Fibroblast of gingiva (primary cell): Measurements from ENCODE around the gene ANAPC7.
"Not testable (repeated sequence)": the region's sequence is repeated elsewhere in the genome, so short reads cannot be mapped to it uniquely, and the experiment has no call there.

ENCODE experiments used
- DNase-seq: peaks from one replicate; pipeline ENCODE4 v3.0.0-alpha.2; 2011; ENCODE audit warnings: low read depth

The ANAPC7 gene, protein sequence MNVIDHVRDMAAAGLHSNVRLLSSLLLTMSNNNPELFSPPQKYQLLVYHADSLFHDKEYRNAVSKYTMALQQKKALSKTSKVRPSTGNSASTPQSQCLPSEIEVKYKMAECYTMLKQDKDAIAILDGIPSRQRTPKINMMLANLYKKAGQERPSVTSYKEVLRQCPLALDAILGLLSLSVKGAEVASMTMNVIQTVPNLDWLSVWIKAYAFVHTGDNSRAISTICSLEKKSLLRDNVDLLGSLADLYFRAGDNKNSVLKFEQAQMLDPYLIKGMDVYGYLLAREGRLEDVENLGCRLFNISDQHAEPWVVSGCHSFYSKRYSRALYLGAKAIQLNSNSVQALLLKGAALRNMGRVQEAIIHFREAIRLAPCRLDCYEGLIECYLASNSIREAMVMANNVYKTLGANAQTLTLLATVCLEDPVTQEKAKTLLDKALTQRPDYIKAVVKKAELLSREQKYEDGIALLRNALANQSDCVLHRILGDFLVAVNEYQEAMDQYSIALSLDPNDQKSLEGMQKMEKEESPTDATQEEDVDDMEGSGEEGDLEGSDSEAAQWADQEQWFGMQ

DNA sequence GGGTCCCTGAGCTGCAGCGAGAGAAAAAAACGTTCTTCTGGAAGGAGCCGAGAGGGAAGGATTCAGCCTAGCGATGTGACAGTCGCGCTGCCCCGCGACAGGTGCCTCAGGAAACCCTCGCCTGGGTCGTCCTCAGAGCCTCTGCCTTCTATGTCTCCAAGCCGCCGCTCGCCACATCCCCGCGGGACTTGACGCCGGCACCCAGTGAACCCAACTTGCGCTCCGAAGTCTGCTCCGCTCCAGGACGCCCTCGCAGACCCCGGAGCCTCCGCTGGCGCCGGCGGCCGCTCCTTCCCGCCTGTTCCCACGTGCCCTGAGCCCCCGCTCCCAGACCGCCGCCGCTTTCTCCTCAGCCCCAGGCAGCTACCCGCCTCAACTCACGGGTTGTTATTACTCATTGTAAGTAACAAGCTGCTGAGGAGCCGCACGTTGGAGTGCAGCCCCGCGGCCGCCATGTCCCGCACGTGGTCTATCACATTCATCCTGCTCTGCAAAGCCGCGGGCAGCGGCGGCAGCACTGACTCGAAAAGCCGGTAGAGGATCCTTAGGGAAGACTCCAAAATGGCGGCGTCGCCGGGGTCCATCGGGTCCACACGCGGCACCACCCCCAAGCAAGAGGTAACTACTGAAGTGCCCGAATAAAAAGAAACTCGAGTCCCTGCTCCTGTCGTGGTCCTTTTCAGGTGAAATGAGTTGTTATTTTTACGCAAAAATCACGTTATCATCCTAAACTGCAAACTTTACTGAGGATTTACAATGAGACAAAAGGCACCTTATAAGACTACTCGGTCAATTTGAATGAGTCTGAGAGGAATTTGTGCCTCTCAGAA, at the start of gene ANAPC7:
Gene ANAPC7 (minus strand): TSS at position 563 of the 830 bp plus-strand sequence. CDS start 81 bp downstream, at position 482.
- DNase-seq, result peak; percentile 89

DNA sequence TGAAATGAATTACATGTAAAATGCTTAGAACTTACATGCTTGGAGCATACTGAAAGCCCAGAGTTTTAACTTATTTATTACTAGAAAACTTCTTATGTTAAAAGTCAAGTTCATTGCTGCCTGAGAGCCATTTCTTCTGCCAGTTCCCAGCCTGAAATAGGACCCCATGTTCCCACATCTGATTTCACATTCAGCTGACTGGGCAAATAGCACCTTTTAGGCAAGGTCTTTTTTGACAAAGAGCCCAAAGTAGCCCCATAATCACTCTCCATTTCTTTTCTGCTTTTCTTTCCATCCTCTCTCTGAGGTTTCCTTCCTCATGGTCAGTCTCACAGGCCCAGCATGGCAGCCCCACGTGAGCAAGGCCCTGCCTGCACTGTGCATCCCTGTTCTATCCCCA, 47.8 kb upstream of the ANAPC7 start:
- DNase-seq, result no peak

DNA sequence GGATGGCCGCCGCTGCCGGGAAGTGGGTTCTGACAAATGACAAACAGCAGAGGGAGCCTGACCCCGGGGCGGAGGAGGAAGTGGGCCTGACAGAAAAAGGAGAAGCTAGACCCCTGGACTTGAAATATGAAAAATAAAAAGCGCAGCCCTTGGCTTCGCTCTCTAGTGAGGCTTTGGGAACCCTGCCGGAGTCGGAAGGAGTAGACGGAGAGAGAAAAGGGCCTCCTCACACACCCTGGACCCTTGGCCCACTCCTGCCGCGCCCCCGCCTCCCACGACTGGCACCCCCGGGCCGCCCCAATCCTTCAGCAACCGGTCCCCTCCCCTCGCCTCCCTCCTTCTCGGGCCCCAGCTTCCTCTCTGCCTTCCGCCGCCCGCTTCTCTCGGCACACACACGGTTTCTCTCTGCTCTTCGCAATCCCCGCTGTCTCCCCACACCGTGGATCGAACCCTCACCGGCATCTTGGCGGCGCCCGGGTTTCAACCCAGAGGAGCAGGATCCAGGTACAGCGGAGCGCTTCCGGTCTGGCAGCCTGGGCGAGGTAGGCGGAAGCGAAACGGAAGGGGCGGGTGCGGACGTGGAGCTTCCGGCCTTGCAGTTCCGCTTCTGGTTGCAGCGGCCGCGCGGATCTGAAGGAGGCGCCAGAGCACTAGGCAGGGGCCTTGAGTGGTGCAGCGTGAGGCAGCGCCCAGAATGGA, 46.4 kb upstream of the ANAPC7 start, which contains the start of gene ARPC3:
Gene ARPC3 (minus strand): TSS at position 539 of the 699 bp plus-strand sequence. CDS start 77 bp downstream, at position 462.
- DNase-seq, result peak; percentile 96

DNA sequence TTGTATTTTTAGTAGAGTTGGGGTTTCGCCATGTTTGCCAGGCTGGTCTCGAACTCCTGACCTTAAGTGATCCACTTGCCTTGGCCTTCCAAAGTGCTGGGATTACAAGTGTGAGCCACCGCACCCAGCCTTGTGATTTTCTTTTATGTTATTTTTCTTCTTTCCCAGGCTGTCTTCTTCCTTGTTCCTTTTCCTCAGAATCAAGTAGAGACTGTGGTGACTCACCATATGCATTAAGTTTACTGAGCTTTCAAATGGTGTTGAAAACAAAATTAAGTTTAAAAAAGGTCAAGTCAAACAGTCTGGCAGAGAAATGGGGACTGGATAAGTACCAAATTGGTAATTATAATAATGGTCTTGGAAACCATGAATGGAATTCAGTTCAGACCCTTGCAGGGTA, 40.9 kb upstream of the ANAPC7 start:
- DNase-seq, result no peak

DNA sequence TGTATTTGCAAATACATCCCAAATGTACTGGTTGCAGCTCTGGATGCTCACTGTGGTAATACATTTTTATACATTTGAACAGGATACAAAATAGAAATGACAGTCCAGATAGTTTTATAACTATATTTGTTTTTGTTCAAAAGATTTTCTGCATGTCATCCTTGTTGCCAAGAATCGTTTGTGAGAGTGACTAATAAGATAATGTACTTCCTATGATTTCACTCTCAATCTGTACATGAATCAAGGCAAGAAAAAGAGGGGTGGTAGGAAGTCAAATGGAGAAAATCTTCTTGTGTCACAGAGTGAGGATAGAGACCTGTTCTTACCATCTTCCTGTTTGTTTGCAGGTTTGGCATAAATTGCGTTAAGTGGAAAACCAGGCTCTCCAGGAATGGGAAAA, 32.7 kb upstream of the ANAPC7 start:
- no peak for DNase-seq

DNA sequence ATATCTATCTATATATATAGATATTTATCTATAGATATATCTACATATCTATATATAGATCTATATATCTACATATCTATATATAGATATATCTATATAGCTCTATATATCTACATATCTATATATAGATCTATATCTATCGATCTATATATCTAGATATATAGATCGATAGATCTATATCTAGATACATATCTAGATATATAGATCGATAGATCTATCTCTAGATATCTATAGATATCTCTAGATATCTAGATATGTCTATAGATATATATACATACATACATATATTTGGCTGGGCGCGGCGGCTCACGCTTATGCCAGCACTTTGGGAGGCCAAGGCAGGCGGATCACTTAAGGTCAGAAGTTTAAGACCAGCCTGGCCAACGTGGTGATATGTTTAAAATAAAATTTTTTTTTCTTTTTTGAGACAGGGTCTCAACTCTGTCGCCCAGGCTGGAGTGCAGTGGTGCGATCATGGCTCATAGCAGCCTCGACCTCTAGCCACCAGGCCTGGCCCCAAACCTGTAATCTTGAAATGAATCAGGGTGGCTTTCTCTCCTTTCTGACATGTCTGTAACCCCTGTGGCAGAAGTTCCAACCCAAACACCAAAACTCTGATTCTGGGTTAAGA, 28.6 kb upstream of the ANAPC7 start:
- no peak for DNase-seq

DNA sequence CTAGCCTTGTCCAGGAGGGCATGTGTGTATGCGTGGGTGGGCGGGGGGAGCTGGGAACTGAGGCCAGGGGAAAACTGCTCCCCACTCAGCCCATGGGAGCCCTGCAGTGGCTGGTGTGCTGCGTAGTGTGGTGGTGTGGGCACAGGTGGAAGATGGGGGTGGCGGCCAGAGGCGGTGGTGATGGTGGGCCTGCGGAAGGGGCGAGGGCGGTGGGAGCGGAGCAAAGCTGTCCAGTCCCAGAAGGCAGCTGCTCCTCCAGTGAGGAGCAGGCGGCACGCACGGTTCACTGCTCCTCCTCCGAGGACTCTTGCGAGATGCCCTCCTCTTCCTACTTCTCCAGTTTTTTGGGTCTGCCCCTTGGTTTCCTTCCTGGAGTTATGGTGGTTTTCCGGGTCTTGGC, 26.2 kb upstream of the ANAPC7 start:
- not testable (repeated sequence) for DNase-seq

DNA sequence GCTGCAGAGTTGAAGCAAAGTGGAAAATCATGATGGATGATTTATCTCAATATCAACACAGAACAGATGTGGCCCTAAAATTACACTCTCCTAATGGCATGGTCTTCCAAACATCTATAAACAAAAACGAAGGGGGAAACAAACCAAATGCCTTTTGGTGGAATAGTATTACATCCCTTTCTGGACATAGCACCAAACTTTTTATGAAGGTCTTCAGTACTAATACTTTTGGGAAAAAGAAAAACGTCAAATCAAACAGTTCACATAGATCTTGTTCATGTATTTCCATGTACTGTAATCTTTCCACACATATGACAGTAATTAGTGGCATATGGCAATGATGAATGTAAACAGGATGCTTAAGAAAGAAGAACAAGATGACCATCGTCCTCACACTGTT, 22.9 kb upstream of the ANAPC7 start:
- peak; percentile 68 for DNase-seq

DNA sequence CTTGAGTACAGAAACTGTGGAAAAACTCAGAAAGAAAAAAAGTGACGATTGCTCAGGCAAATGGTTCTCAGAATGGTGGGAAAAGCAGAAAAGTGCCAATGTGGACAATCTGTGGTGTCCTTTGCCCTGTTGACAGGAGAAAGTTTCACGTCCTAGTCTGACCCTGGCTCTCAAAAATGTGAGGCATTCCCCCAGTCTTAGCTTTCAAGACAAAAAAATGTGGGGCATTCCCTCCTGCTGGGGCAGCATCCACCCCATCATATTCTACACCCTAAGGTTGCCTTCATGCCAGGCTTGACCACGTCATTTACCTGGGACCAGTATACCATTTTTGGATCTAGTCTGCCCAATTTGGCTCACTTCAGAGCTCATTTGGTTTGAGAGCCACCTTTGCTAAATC, 20.7 kb upstream of the ANAPC7 start:
- DNase-seq, result no peak

DNA sequence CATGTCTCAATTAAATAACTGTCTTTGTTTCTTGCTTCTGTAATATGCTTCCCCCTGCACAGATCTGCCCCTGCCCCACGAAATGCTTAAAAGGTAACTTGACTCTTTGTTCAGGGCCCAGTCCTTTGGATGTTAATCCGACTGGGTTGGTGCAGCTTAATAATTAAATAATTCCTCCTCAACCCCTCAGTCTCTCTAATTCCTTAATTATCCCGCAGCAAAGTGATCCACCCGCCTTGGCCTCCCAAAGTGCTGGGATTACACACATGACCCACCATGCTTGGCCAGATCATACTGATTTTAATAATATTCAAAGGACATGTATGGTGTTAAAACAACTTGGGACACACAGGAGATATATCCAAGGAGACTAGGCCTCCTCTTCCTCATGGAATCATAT, 18.2 kb upstream of the ANAPC7 start:
- no peak for DNase-seq

DNA sequence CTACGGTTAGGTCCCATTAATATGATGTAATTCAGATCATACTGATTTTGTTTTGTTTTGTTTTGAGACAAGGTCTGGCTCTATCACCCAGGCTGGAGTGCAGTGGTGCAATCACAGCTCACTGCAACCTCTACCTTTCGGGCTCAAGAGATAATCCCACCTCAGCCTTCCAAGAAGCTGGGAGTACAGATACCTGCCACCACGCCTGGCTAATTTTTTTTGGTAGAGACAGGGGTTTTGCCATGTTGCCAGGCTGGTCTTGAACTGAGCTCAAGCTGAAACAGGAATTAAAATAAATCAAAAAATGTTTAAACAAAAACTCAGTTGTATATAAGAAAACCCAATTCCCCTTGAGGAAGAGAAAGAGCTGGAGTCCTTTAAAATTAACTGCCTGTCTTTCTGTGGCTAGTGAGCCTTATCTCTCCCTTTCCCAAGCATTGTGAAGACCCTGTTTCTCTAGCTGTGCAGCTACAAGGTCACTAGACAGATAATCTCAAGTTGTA, 17.7 kb upstream of the ANAPC7 start:
- no peak for DNase-seq

DNA sequence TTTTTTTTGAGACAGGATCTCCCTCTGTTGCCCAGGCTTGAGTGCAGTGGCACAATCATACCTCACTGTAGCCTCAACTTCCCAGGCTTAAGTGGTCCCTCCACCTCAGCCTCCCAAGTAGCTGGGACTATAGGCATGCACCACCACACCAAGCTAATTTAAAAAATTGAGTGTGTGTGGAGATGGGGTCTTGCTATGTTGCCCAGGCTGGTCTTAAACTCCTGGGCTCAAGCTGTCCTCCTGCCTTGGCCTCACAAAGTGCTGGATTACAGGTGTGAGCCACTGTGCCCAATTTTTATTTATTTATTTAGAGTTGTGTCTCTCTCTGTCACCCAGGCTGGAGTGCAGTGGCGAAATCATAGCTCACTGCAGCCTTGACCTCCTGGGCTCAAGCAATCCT, 17.1 kb upstream of the ANAPC7 start:
- not testable (repeated sequence) for DNase-seq

DNA sequence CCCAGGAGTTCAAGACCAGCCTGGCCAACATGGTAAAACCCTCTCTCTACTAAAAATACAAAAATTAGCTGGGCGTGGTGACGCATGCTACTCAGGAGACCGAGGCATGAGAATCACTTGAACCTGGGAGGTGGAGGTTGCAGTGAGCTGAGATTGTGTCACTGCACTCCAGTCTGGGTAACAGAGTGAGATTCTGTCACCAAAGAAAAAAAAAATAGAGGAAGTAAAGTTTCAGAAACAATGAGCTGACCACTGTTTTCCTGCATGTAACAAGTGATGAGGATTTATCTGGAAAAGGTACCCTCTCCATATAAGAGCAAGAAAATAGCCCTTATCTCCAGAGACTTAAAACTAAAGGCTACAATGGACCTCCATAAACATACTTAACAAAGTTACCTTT, 13.6 kb upstream of the ANAPC7 start:
- not testable (repeated sequence) for DNase-seq

DNA sequence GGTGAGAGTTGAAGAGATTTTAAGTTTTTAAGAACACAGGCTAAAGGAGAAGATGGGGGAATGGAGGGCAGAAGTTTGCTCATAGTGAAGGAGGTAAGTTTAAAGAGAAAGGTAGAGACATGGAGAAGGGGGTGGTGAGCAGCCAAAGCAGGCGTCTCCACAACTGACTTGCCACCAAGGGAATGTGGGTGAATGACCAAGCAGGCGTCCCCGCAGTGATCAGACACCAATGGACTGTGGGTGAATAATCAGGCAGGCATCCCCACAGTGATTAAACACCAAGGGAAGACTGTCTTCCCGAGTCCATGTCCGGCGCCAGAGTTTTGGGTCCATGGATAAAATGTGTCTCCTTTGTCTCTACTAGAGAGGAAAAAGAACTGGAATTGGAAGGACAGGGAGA, 6.6 kb upstream of the ANAPC7 start:
- DNase-seq, result not testable (repeated sequence)

DNA sequence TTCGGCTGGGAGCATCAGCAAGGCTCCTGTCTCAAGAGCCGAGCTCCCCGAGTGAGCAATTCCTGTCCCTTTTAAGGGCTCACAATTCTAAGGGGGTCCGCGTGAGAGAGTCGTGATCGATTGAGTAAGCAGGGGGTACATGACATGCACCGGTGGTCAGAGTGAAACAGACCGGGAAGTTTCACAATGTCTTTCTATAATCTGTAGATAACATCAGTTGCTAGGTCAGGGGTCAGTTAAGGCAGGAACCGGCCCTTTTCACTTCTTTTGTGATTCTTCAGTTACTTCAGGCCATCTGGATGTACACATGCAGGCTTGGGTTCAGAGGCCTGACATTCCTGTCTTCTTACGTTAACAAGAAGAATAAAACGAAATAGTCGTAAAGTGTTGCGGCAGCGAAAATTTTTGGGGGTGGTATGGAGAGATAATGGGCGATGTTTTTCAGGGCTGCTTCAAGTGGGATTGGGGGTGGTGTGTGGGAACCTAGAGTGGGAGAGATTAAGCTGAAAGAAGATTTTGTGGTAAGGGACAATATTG, 1.7 kb upstream of the ANAPC7 start:
- DNase-seq, result not testable (repeated sequence)

DNA sequence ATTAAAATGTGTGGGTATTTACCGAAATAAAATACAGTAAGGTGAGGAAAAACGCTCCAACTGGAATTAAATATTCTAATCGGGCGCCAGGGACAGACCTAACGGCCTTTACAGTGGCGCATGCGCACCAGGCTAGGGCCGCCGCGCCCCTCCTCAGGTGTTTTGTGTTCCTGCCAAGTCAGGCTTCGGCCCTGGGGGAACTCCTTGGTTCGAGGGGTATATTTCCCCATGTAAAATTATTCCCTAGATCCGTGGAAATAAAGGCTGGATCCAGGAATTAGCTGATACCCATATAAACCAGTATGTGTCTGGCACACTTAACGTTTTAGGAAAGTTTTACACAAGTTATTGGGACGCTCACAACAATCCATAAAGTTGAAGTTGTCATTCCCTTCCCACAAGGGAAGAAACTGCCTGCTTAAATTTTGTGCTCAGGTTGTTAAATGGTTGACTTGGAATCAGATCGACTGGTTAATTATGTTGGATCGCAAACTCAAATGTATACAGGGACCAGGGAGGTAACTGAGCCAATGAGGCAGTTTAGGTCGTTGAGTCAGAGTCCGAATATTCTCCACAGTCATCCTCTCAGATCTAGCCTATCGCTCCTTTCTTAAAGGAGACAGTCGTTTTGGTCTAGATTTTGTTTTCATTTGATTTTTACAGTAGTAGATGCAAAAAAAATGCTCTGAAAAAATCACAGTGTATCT, 621 bp upstream of the ANAPC7 start:
- DNase-seq, result peak; percentile 45

DNA sequence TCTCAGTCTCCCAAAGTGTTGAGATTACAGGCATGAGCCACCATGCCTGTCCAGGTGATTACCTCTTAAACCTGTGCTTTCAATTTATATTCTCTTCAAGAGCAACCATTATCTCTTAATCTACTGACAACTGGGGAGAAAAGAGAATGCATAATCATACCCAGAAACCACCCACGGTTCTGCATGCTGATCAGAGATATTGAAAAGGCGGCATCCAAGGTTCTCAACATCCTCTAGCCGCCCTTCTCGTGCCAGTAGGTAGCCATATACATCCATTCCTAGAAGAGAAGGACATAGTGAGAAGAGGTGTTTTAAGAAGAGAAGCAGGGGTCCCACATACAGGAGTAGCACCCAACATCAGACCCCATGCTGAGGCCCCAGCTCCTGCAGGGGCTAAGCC, 20.8 kb downstream of the ANAPC7 start:
- no peak for DNase-seq

DNA sequence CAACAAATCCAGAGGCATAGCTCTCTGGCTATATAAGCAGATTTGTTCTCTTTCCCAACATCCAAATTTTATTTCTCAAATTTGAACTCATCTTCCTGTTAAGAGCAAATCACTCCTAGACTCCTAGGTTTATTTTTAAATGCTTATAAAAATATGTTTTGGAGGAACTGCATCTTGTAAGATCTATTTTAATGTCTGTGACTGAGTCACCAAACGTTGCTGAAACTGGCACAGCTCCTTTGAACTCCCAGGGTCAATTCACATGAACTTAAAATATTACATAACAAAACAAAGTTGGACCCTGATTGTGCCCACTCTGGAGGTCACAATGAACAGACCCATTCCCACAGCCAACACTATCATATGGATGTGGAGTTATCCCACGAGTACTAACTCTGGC, 23.9 kb downstream of the ANAPC7 start:
- DNase-seq, result peak; percentile 17

DNA sequence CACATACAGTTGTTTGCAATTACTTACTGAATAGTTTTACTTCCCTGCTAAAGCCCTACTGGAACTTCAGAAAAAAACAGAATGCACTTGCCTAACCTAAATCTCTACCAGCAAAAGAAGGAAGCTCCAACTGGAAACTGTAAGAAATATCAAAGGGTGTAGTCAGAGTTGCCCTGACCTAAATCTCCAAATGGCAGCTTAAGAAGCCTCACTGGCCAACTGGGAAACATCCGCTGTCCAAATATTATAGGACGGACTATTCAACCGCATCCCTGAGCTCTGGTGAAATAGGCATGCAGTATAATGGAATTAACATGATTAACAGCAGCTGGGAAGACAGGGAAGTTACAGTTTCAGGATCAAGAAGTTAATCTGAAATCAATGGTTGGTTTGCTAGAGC, 24.3 kb downstream of the ANAPC7 start:
- peak; percentile 84 for DNase-seq

DNA sequence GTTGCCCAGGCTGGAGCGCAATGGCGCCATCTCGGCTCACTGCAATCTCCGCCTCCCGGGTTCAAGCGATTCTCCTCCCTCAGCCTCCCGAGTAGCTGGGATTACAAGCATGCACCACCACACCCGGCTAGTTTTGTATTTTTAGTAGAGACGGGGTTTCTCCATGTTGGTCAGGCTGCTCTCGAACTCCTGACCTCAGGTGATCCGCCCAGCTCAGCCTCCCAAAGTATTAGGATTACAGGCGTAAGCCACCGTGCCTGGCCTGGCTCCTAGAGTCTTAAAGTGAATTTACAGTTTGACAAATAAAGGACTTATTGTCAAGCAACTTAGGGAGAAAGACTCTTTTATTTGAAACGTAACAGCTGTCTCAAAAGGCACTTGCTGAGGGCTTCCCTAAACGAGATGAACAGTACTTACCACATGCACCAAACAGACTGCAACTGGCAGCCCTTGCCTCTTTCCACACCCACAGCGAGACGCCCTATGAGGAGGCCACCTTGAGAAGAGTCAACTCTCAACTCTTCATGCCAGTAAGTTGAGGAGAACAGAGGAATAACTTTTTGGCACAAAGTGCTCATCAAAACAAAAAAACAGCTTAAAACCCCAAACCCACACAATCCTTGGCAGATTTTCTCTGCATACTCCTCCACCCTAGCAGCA, 25.2 kb downstream of the ANAPC7 start:
- DNase-seq, result not testable (repeated sequence)
